Esophagus (tissue), 2 donors: ENCODE measurements around the gene CRIP2. TPM values are rescaled to one million over a fixed set of nuclear protein-coding genes. Genes with fewer than 3 reads are reported as not detected.

Source experiments
- polyA plus RNA-seq, 2 donors: library from polyadenylated mRNA; stranded (reverse); fragments of 200-250 nt; gene quantifications; one replicate each; pipeline ENCODE4 v1.2.3, GENCODE V29; 2013
- donor health status: healthy with polysubstance abuse.
- donor health status: Bipolar disorder and iron deficiency.

CRIP2 gene
- polyA plus RNA-seq, 2 donors: 99.5 to 145 TPM

Other genes starting within 250 kb of the CRIP2 start
- 10 to 100 TPM; 47.5 to 49.8 TPM for gene BTBD6, start 226.3 kb upstream of the CRIP2 start, polyA plus RNA-seq
- 10 to 100 TPM; 11.1 to 30.2 TPM for gene BRF1, start 173.8 kb upstream of the CRIP2 start, polyA plus RNA-seq
- 10 to 100 TPM; 17.8 to 39.2 TPM for gene PACS2, start 160.1 kb upstream of the CRIP2 start, polyA plus RNA-seq
- gene TEX22, start 76.3 kb upstream of the CRIP2 start, polyA plus RNA-seq: under 1 TPM; 0.06 to 0.14 TPM
- gene MTA1, start 55.0 kb upstream of the CRIP2 start, polyA plus RNA-seq: 10 to 100 TPM; 37.4 to 70.4 TPM
- gene CRIP1, start 12.1 kb downstream of the CRIP2 start, polyA plus RNA-seq: 10 to 100 TPM; 78.0 to 99.3 TPM
- gene TEDC1, start 16.4 kb downstream of the CRIP2 start, polyA plus RNA-seq: 10 to 100 TPM; 11.8 to 17.6 TPM
- 1 to 10 TPM in 1 of 2 donors, under 1 TPM in 1; 0.29 to 1.3 TPM for gene TMEM121, start 51.8 kb downstream of the CRIP2 start, polyA plus RNA-seq